T1000 (cell line): ENCODE results near the gene ZMYND8.
"Not testable (repeated sequence)": the region's sequence is repeated elsewhere in the genome, so short reads cannot be mapped to it uniquely, and the experiment has no call there.

Experiments
- DNase-seq: peaks from one replicate; lab custom pipeline; 2025; ENCODE audit warnings: mixed read lengths; lab: John Stamatoyannopoulos, UW

ZMYND8 gene

GRCh38 chr20:47246061-47246777 lies 110.3 kb downstream of the ZMYND8 start:
- no peak for DNase-seq

GRCh38 chr20:47245166-47245565 lies 111.3 kb downstream of the ZMYND8 start:
- not testable (repeated sequence) for DNase-seq

GRCh38 chr20:47244451-47244850 lies 112.0 kb downstream of the ZMYND8 start:
- no peak for DNase-seq

GRCh38 chr20:47243532-47244305 lies 112.8 kb downstream of the ZMYND8 start:
- DNase-seq = no peak

GRCh38 chr20:47243003-47243402 lies 113.5 kb downstream of the ZMYND8 start:
- no peak for DNase-seq

GRCh38 chr20:47241345-47241781 lies 115.1 kb downstream of the ZMYND8 start:
- no peak for DNase-seq

GRCh38 chr20:47240096-47240495 lies 116.4 kb downstream of the ZMYND8 start:
- DNase-seq = not testable (repeated sequence)

GRCh38 chr20:47239719-47240067 lies 116.8 kb downstream of the ZMYND8 start:
- DNase-seq = no peak

- DNase-seq = no peak
These were observed 117.5 kb downstream of the ZMYND8 start for GRCh38 chr20:47238780-47239718.

- no peak for DNase-seq
These were observed 118.8 kb downstream of the ZMYND8 start for GRCh38 chr20:47237715-47238114.

GRCh38 chr20:47236639-47236900 lies 119.9 kb downstream of the ZMYND8 start:
- DNase-seq = no peak

GRCh38 chr20:47235853-47236638 lies 120.5 kb downstream of the ZMYND8 start:
- no peak for DNase-seq

- DNase-seq = no peak
These were observed 121.4 kb downstream of the ZMYND8 start for GRCh38 chr20:47235111-47235510.

GRCh38 chr20:47233333-47234188 lies 122.9 kb downstream of the ZMYND8 start:
- no peak for DNase-seq

GRCh38 chr20:47232518-47232917 lies 124.0 kb downstream of the ZMYND8 start:
- DNase-seq = no peak

- DNase-seq = no peak
These were observed 125.0 kb downstream of the ZMYND8 start for GRCh38 chr20:47231382-47232039.

- no peak for DNase-seq
These were observed 125.7 kb downstream of the ZMYND8 start for GRCh38 chr20:47230811-47231256.

GRCh38 chr20:47228654-47229053 lies 127.8 kb downstream of the ZMYND8 start:
- no peak for DNase-seq

- DNase-seq = no peak
These were observed 128.9 kb downstream of the ZMYND8 start for GRCh38 chr20:47227576-47227975.

- no peak for DNase-seq
These were observed 129.4 kb downstream of the ZMYND8 start for GRCh38 chr20:47227119-47227518.
